DOHH2 (cell line): ENCODE results near the gene TRAK1.

Source experiments
- CTCF ChIP-seq: fragments of 200-600 bp; sonication (generic); IDR thresholded peaks from one replicate; pipeline ENCODE4 v1.5.1; 2014; ENCODE audit warnings: antibody characterized with exemption, mild to moderate bottlenecking, low read depth, low read length; ENCODE audit not compliant: poor library complexity, severe bottlenecking
- EZH2phosphoT487 ChIP-seq: fragments of 200-600 bp; sonication (generic); IDR thresholded peaks from 2 replicates; pipeline ENCODE4 v1.6.1; 2017; ENCODE audit warnings: borderline replicate concordance, mild to moderate bottlenecking, antibody characterized with exemption, low read length, moderate library complexity, mixed read lengths

GRCh38 chr3:42120866-42121265 is 29.7 kb downstream of the TRAK1 start:
- no peak for TF ChIP-seq CTCF
- no peak for TF ChIP-seq EZH2phosphoT487
